Stimulated activated CD8-positive, alpha-beta memory T cell treated with anti-CD3 and anti-CD28 coated beads, Interleukin-15, amount 100 ng/mL, for 1 hour (primary cell): ENCODE measurements around the gene KCNG1.

Experiments used
- DNase-seq: peaks from one replicate; pipeline ENCODE4 v3.0.0-alpha.2; 2020; ENCODE audit warnings: low read depth

KCNG1 gene

GRCh38 chr20:51034988-51035656 is 12.2 kb upstream of the KCNG1 start:
- DNase-seq: no peak

GRCh38 chr20:51034476-51034875 is 11.6 kb upstream of the KCNG1 start:
- no peak for DNase-seq

GRCh38 chr20:51029963-51030920 is 7.3 kb upstream of the KCNG1 start:
- DNase-seq: no peak

GRCh38 chr20:51029556-51029955 is 6.6 kb upstream of the KCNG1 start:
- DNase-seq: no peak

- no peak for DNase-seq
Measured at GRCh38 chr20:51028616-51029212, 5.8 kb upstream of the KCNG1 start.

GRCh38 chr20:51027035-51027795 is 4.3 kb upstream of the KCNG1 start:
- DNase-seq: no peak

GRCh38 chr20:51026269-51026668 is 3.4 kb upstream of the KCNG1 start:
- DNase-seq: no peak

GRCh38 chr20:51024761-51025160 is 1.9 kb upstream of the KCNG1 start:
- no peak for DNase-seq

GRCh38 chr20:51023617-51024155 is 779 bp upstream of the KCNG1 start:
- DNase-seq: no peak

- DNase-seq: no peak
Measured at GRCh38 chr20:51022227-51022802, 592 bp downstream of the KCNG1 start.

- DNase-seq: no peak
Measured at GRCh38 chr20:51021067-51022025, 1.6 kb downstream of the KCNG1 start.

- DNase-seq: no peak
Measured at GRCh38 chr20:51020657-51021056, 2.2 kb downstream of the KCNG1 start.

GRCh38 chr20:51019656-51020592 is 3.0 kb downstream of the KCNG1 start:
- DNase-seq: no peak

- no peak for DNase-seq
Measured at GRCh38 chr20:51017251-51017650, 5.7 kb downstream of the KCNG1 start.

GRCh38 chr20:51016521-51016920 is 6.4 kb downstream of the KCNG1 start:
- DNase-seq: no peak

- no peak for DNase-seq
Measured at GRCh38 chr20:51014797-51015722, 7.8 kb downstream of the KCNG1 start.

GRCh38 chr20:51013577-51014330 is 9.2 kb downstream of the KCNG1 start:
- DNase-seq: no peak
